ENCODE measurements around the gene C2CD4C. TPM values are rescaled to one million over a fixed set of nuclear protein-coding genes. Genes with fewer than 3 reads are reported as not detected.

C2CD4C gene
- total and polyA plus RNA-seq, 2 donors (not counting 3 experiments of a cell fraction or from before 2014, with no cell fraction given) = 0.25 to 0.38 TPM

- dilution Hi-C loops (cut with MboI; ENCODE audit: extremely low pct_ligation_motif_present, low sequenced_read_pairs) (no loop called here), intact Hi-C loops (cut with micrococcal nuclease) (no loop called here)
- Histone ChIP-seq H2AFZ (ENCODE audit: low read depth, low read length) (no peak overlapping the region), H3K4me3 (replicated peaks in 1 of 3; ENCODE audit: insufficient read depth in 1 of 3, low read depth in 1 of 3, low read length in 3 of 3) (no peak overlapping the region), H3K27me3 (ENCODE audit: control insufficient read depth in 2 of 2, insufficient read depth in 2 of 2, low read length in 2 of 2) (peaks cover 0 to 4% of the 10 kb centered on the region in 2 experiments), H4K20me1 (replicated peaks; ENCODE audit: control insufficient read depth, extremely low read depth, insufficient read depth, low read length) (no peaks in the 10 kb centered on the region), H3K79me2 (ENCODE audit: control insufficient read depth, insufficient read depth, low read length) (no peaks in the 10 kb centered on the region), H3K9me1 (replicated peaks; ENCODE audit: control insufficient read depth, extremely low read depth, insufficient read depth, low read length) (no peaks in the 10 kb centered on the region), H3K4me1 (ENCODE audit: control insufficient read depth, extremely low read depth, insufficient read depth, low read length) (no peaks in the 10 kb centered on the region), H3K36me3 (ENCODE audit: control insufficient read depth in 2 of 2, extremely low read depth in 1 of 2, insufficient read depth in 2 of 2, low read length in 2 of 2) (no peaks in the 10 kb centered on the region), H3K9ac (replicated peaks; ENCODE audit: extremely low read depth, insufficient read depth, low read length) (no peak overlapping the region), H3K9me3 (replicated peaks; ENCODE audit: control insufficient read depth, insufficient read depth, low read length) (no peaks in the 10 kb centered on the region), H3K27ac (ENCODE audit: insufficient read depth, low read depth, low read length) (no peak overlapping the region), H3K4me2 (ENCODE audit: insufficient read depth, low read length) (no peak overlapping the region)
- ChIA-PET CTCF (no interaction called here), POLR2A (no interaction called here)
- FAIRE-seq (no peak), DNase-seq (ENCODE audit: low read depth, low spot score) (no peak)
- no TSS peak for BruUV-seq (replicated peaks)
- TF ChIP-seq CTCF (IDR thresholded peaks at IDR 0.05; ENCODE audit: extremely low read depth in 1 of 2, insufficient read depth in 1 of 2, low read depth in 1 of 2, low read length in 2 of 2) = no peak
- no peak for TF ChIP-seq EZH2 (IDR thresholded peaks at IDR 0.05; ENCODE audit: borderline replicate concordance, low read depth, low read length, severe bottlenecking)
- TF ChIP-seq JUN (IDR thresholded peaks at IDR 0.05; ENCODE audit: borderline replicate concordance, insufficient read depth, insufficient read length, low read depth) = no peak
- TF ChIP-seq MAX (IDR thresholded peaks at IDR 0.05; ENCODE audit: insufficient read depth, insufficient read length) = no peak
- TF ChIP-seq GATA2 (IDR thresholded peaks at IDR 0.05; ENCODE audit: insufficient read depth, insufficient read length, low read depth, low read length) = no peak
- no peak for TF ChIP-seq MYC (IDR thresholded peaks at IDR 0.05; ENCODE audit: low read depth, low read length)
- no peak for TF ChIP-seq POLR2A (IDR thresholded peaks at IDR 0.05; ENCODE audit: low read depth, low read length)
- no peak for TF ChIP-seq POLR2AphosphoS5 (IDR thresholded peaks at IDR 0.05; ENCODE audit: insufficient read depth, low read depth, low read length)
- no peak for TF ChIP-seq FOS (IDR thresholded peaks at IDR 0.05; ENCODE audit: borderline replicate concordance, insufficient read depth, low read length)
These were observed 41.4 kb downstream of the C2CD4C start for GRCh38 chr19:367561-367960.

All from endothelial cell of umbilical vein (primary cell).